ENCODE results near the gene RAB31. TPM values are rescaled to one million over a fixed set of nuclear protein-coding genes. Genes with fewer than 3 reads are reported as not detected.

The RAB31 gene
- total and polyA plus RNA-seq, 2 donors from 2014 or later, result 17.3 to 77.1 TPM

GRCh38 chr18:9846162-9846925 lies 138.2 kb downstream of the RAB31 start:
- no peaks in the 10 kb centered on the region for H3K9me3 ChIP-seq (ENCODE audit: control insufficient read depth in 2 of 3, insufficient read depth in 1 of 3, low read length in 3 of 3)
- no peaks in the 10 kb centered on the region for H3K36me3 ChIP-seq (ENCODE audit: control insufficient read depth in 2 of 3, insufficient read depth in 3 of 3, low read length in 3 of 3)
- FAIRE-seq, result no peak
- no peak for DNase-seq
- H3K27ac ChIP-seq (ENCODE audit: low read depth in 2 of 2, low read length in 2 of 2), result no peak overlapping the region
- no peak overlapping the region for H3K4me3 ChIP-seq (ENCODE audit: low read length in 3 of 3)
- H3K9ac ChIP-seq (ENCODE audit: low read length in 3 of 3), result no peak overlapping the region
- TF ChIP-seq CTCF (IDR thresholded peaks at IDR 0.05; ENCODE audit: borderline replicate concordance, extremely low read depth, insufficient read depth), result no peak
- H3K4me1 ChIP-seq (ENCODE audit: control insufficient read depth in 2 of 3, insufficient read depth in 2 of 3, low read depth in 1 of 3, low read length in 3 of 3), result no peaks in the 10 kb centered on the region
- intact Hi-C loops (cut with DNase I), result no loop called here
- H3K27me3 ChIP-seq (ENCODE audit: control insufficient read depth, insufficient read depth, low read length), result no peaks in the 10 kb centered on the region

GRCh38 chr18:9848170-9848879 lies 140.2 kb downstream of the RAB31 start:
- H3K27ac ChIP-seq (ENCODE audit: low read depth in 2 of 2, low read length in 2 of 2), result peak overlapping the region in 1 of 2 donors; percentile 40
- no peak for FAIRE-seq

GRCh38 chr18:9849407-9850283 lies 141.5 kb downstream of the RAB31 start:
- Histone ChIP-seq H3K4me3 (ENCODE audit: low read length in 3 of 3) (peak overlapping the region in 1 of 3 donors; percentile 35), H3K36me3 (ENCODE audit: control insufficient read depth in 2 of 3, insufficient read depth in 3 of 3, low read length in 3 of 3) (no peaks in the 10 kb centered on the region), H3K4me1 (ENCODE audit: control insufficient read depth in 2 of 3, insufficient read depth in 2 of 3, low read depth in 1 of 3, low read length in 3 of 3) (peaks cover 0 to 1% (median 0%) of the 10 kb centered on the region in 3 donors), H3K27me3 (ENCODE audit: control insufficient read depth, insufficient read depth, low read length) (no peaks in the 10 kb centered on the region), H3K27ac (ENCODE audit: low read depth in 2 of 2, low read length in 2 of 2) (no peak overlapping the region), H3K9me3 (ENCODE audit: control insufficient read depth in 2 of 3, insufficient read depth in 1 of 3, low read length in 3 of 3) (no peaks in the 10 kb centered on the region), H3K9ac (ENCODE audit: low read length in 3 of 3) (no peak overlapping the region)
- DNase-seq, result peak in 3 of 5 donors; percentile 34 to 80 (median 57)
- no peak for TF ChIP-seq CTCF (IDR thresholded peaks at IDR 0.05; ENCODE audit: borderline replicate concordance, extremely low read depth, insufficient read depth)
- FAIRE-seq, result no peak
- intact Hi-C loops (cut with DNase I), result no loop called here

More at GRCh38 chr18:9848170-9848879, 140.2 kb downstream of the RAB31 start:
- no peaks in the 10 kb centered on the region for H3K27me3 ChIP-seq (ENCODE audit: control insufficient read depth, insufficient read depth, low read length)
- no peaks in the 10 kb centered on the region for H3K9me3 ChIP-seq (ENCODE audit: control insufficient read depth in 2 of 3, insufficient read depth in 1 of 3, low read length in 3 of 3)
- no peak overlapping the region for H3K4me3 ChIP-seq (ENCODE audit: low read length in 3 of 3)
- DNase-seq, result no peak
- H3K4me1 ChIP-seq (ENCODE audit: control insufficient read depth in 2 of 3, insufficient read depth in 2 of 3, low read depth in 1 of 3, low read length in 3 of 3), result no peaks in the 10 kb centered on the region
- no peak overlapping the region for H3K9ac ChIP-seq (ENCODE audit: low read length in 3 of 3)
- H3K36me3 ChIP-seq (ENCODE audit: control insufficient read depth in 2 of 3, insufficient read depth in 3 of 3, low read length in 3 of 3), result no peaks in the 10 kb centered on the region
- intact Hi-C loops (cut with DNase I), result no loop called here
- TF ChIP-seq CTCF (IDR thresholded peaks at IDR 0.05; ENCODE audit: borderline replicate concordance, extremely low read depth, insufficient read depth), result no peak
